Measurements from ENCODE around the gene SORT1.

Gene SORT1

DNA sequence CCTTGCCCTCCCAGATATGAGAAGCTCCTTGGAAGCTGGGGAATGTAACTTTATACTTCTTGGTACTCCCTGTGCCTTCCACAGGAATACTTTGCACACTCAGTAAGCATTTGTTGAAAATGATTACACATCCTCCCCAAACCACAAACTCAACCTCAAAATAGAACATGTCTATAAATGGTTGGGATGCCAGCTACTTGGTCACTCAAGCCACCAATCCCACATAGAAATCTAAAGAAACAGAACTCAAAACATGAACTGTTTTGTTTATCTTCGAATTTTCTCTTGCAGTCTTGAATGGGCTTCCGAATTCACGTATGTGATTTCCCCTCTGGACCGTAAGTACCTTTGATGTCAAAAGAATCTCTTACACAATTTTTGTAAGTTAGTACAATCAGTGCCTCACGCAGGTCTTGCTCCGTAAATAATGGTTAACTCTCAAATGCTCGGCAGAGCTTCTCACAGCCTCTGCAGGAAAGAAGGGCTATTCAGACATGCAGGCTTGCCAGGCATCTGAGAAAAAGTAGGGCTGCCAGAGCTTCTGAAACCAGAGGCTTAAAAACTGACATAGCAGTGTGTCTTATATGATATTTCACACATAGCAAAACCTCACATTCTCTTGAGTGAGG, 26.9 kb downstream of the SORT1 start:
- DNase-seq (ENCODE audit: low spot score) = no peak
- TF ChIP-seq, protein P1, sequence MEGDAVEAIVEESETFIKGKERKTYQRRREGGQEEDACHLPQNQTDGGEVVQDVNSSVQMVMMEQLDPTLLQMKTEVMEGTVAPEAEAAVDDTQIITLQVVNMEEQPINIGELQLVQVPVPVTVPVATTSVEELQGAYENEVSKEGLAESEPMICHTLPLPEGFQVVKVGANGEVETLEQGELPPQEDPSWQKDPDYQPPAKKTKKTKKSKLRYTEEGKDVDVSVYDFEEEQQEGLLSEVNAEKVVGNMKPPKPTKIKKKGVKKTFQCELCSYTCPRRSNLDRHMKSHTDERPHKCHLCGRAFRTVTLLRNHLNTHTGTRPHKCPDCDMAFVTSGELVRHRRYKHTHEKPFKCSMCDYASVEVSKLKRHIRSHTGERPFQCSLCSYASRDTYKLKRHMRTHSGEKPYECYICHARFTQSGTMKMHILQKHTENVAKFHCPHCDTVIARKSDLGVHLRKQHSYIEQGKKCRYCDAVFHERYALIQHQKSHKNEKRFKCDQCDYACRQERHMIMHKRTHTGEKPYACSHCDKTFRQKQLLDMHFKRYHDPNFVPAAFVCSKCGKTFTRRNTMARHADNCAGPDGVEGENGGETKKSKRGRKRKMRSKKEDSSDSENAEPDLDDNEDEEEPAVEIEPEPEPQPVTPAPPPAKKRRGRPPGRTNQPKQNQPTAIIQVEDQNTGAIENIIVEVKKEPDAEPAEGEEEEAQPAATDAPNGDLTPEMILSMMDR (IDR thresholded peaks at IDR 0.05; ENCODE audit: extremely low read depth, insufficient read depth, missing control alignments) = no peak
- in situ Hi-C loops (cut with MboI; ENCODE audit: low pct_unique_long_range_greater_than_20kb, low sequenced_read_pairs, unreplicated experiment) = no loop called here

DNA sequence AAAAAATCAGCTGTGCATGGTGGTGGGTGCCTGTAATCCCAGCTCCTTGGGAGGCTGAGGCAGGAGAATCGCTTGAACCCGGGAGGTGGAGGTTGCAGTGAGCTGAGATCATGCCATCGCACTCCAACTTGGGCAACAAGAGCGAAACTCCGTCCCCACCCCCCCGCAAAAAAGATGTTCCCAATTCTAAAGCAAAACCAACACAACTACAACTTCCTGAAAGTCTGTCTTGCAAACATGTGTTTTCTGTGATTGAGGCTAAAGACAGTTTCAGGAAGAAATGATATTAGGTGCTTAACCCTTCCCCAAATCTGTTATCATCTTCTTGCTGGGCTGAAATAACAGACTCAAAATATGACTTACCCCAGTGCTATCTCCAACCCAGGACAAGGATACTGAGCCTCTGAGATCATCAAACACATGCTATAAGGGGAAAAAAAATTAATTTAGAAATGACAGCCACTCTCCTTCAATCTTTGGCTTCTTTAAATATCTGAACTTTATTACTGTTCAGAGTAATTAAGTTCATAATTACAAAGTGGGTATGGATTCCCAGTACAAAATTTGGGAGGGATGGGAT, 28.5 kb downstream of the SORT1 start:
- TF ChIP-seq, protein P1 (IDR thresholded peaks at IDR 0.05; ENCODE audit: extremely low read depth, insufficient read depth, missing control alignments) = no peak
- no peak for DNase-seq (ENCODE audit: low spot score)
- in situ Hi-C loops (cut with MboI; ENCODE audit: low pct_unique_long_range_greater_than_20kb, low sequenced_read_pairs, unreplicated experiment) = no loop called here

DNA sequence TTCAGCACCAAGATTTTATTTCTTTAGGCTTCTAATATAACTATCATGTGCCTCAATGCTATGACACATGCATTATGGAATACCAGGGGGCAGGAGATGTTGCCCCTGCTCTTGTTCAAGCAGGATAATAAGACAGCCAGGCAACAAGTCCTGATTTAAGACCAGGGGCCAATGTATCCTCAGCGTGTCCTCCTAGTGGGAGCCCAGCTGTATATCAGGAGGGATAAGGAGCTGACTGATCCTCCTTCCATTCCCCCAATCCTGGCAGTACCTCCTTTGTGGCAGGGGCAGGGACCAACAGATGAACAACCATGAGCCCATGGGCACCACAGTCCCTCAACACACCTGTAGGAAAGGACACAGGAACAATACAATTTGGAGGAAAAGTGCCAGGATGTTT, 29.3 kb downstream of the SORT1 start:
- no peak for DNase-seq (ENCODE audit: low spot score)
- TF ChIP-seq, protein P1 (IDR thresholded peaks at IDR 0.05; ENCODE audit: extremely low read depth, insufficient read depth, missing control alignments) = no peak
- in situ Hi-C loops (cut with MboI; ENCODE audit: low pct_unique_long_range_greater_than_20kb, low sequenced_read_pairs, unreplicated experiment) = no loop called here

DNA sequence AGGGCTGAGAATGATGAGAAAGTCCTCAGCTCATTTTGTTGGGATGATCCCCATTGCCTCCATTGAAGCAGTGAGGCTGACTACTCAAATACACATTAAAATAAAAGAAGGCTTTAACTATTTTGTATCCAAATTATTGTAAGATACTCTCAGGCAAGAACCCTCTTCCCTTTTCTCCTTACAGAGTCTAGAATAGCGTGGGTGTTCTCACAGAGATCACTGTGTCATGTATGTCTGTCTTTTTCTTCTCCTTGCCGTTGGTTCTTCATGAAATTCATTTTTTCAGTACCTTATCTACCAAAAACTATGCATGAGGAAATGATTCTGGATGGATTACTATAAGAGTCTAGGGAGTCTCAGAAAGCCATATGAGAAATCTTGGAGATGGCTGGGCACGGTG, 30.1 kb downstream of the SORT1 start:
- no peak for DNase-seq (ENCODE audit: low spot score)
- in situ Hi-C loops (cut with MboI; ENCODE audit: low pct_unique_long_range_greater_than_20kb, low sequenced_read_pairs, unreplicated experiment) = no loop called here
- TF ChIP-seq, protein P1 (IDR thresholded peaks at IDR 0.05; ENCODE audit: extremely low read depth, insufficient read depth, missing control alignments) = no peak

DNA sequence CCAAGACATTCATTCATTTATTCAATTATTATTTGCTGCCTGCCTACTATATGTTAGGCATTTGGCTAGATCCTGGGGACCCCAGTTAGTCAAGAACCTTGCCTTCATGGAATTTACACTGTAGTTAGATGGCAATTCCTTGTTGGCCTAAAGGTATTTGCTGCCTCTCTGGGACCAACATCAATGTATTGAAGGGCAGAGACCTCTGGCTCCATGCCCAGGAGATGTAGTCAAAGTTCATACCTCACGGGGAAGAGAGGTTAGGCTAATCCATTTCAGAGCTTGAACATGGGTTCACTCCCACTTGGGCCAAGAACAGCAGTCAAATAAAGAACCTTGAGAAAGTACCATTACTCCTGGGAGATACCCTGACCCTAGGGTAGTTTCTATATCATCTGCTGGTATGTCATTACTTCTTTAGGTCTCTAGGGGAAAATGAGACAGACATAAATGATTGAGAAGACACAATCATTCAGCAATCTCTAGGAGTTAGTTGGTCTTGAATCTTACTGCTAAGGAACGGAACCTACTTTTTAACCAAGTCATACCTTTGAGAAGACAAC, 32.0 kb downstream of the SORT1 start:
- in situ Hi-C loops (cut with MboI; ENCODE audit: low pct_unique_long_range_greater_than_20kb, low sequenced_read_pairs, unreplicated experiment) = no loop called here
- no peak for DNase-seq (ENCODE audit: low spot score)
- TF ChIP-seq, protein P1 (IDR thresholded peaks at IDR 0.05; ENCODE audit: extremely low read depth, insufficient read depth, missing control alignments) = no peak

DNA sequence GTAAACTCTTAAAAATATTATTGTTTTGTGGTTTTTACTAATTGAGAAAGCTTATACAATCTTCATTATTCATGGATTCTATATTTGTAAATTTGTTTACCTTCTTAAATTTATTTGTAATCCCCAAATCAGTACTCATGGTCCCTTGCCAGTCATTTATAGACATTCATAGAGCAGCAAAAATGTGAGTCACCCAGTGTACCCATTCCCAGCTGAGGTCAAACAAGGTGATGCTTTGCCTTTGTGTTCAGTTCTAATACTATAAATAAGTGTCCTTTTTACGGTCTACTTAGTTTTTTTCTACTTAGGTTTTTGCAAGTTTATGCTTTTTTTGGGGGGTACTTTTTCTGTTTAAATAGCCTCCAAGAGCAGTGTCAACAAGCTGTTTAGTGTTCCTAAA, 36.1 kb downstream of the SORT1 start:
- in situ Hi-C loops (cut with MboI; ENCODE audit: low pct_unique_long_range_greater_than_20kb, low sequenced_read_pairs, unreplicated experiment) = no loop called here
- no peak for DNase-seq (ENCODE audit: low spot score)
- TF ChIP-seq, protein P1 (IDR thresholded peaks at IDR 0.05; ENCODE audit: extremely low read depth, insufficient read depth, missing control alignments) = no peak
